IPS-20b (cell line): ENCODE measurements around the gene TMEM101.
"Not testable (repeated sequence)": the region's sequence is repeated elsewhere in the genome, so short reads cannot be mapped to it uniquely, and the experiment has no call there.

Experiments used
- H3K27ac ChIP-seq: one replicate; pipeline ENCODE4 v1.5.1; 2013; ENCODE audit warnings: low read length
- H3K27me3 ChIP-seq: 2 replicates; pipeline ENCODE4 v1.6.1; 2013; ENCODE audit warnings: mild to moderate bottlenecking, low read length, inconsistent platforms; ENCODE audit not compliant: insufficient read depth
- H3K36me3 ChIP-seq: 2 replicates; pipeline ENCODE4 v1.6.1; 2013; ENCODE audit warnings: low read depth, mild to moderate bottlenecking, inconsistent platforms, low read length, moderate library complexity; ENCODE audit not compliant: insufficient read depth
- H3K4me1 ChIP-seq: 2 replicates; pipeline ENCODE4 v1.6.1; 2013; ENCODE audit warnings: mild to moderate bottlenecking, control low read depth, inconsistent platforms, low read length, moderate library complexity; ENCODE audit not compliant: insufficient read depth
- H3K4me3 ChIP-seq: 2 replicates; pipeline ENCODE4 v1.5.1; 2013; ENCODE audit warnings: mild to moderate bottlenecking, low read length, inconsistent platforms
- H3K9ac ChIP-seq: 2 replicates; pipeline ENCODE4 v1.6.1; 2013; ENCODE audit warnings: low read depth, mild to moderate bottlenecking, inconsistent platforms, low read length, moderate library complexity
- H3K9me3 ChIP-seq: 2 replicates; pipeline ENCODE4 v1.6.1; 2013; ENCODE audit warnings: mild to moderate bottlenecking, low read depth, low read length, inconsistent platforms; ENCODE audit not compliant: insufficient read depth

The TMEM101 gene

DNA sequence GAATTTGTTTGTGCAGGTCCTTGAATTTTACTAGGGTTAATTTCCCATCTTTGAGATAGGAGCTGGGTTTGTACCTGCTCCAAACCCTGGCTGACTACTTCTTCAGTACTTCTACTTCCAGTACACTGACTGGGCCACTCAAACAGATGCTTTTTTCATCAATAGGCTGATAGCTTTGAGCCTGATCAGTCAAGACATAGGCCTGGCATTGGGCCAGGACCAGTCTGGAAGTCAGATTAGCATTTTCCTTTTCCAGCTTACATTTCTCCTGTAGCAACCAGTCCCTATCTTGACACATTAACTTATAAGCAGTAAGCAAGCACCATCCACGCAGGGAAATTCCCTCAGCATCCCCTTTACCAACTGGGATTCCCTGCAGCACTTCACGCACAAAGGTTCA, 7.5 kb upstream of the TMEM101 start:
- Histone ChIP-seq H3K9ac (no peak overlapping the region), H3K4me3 (no peak overlapping the region), H3K4me1 (no peaks in the 10 kb centered on the region), H3K9me3 (no peaks in the 10 kb centered on the region), H3K27ac (no peak overlapping the region), H3K36me3 (peaks cover 4% of the 10 kb centered on the region; the same call in 1 of the 2 replicates), H3K27me3 (no peaks in the 10 kb centered on the region)

DNA sequence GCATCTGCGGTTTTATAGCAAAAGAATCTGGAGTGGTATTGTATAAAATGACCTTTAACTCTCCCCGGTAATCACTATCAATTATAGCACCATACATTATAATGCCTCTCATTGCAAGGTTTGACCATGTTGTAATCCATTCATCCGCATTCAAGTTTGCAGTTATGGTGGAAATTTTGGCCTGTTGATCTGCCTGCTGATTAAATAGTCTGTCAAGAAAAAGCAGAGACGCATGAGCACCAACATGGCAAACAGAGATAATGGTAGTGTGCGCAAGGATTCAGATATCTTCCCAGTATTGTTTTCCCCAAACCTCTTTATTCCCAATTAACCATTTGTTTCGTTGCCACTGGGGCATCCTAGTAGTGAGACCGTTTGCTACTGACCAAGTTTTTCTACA, 6.5 kb upstream of the TMEM101 start:
- not testable (repeated sequence) for H3K4me1 ChIP-seq, H3K36me3 ChIP-seq, H3K27me3 ChIP-seq, H3K9me3 ChIP-seq, H3K4me3 ChIP-seq, H3K27ac ChIP-seq, H3K9ac ChIP-seq

- Histone ChIP-seq H3K4me3 (peak overlapping the region; percentile 92), H3K27me3 (no peaks in the 10 kb centered on the region), H3K9me3 (no peaks in the 10 kb centered on the region), H3K36me3 (peaks cover 7% of the 10 kb centered on the region; the same call in 1 of the 2 replicates), H3K9ac (peak overlapping the region; percentile 96), H3K4me1 (peaks cover 4% of the 10 kb centered on the region), H3K27ac (peak overlapping the region; percentile 83)
Observed at GRCh38 chr17:44014133-44014436, 678 bp downstream of the TMEM101 start.

DNA sequence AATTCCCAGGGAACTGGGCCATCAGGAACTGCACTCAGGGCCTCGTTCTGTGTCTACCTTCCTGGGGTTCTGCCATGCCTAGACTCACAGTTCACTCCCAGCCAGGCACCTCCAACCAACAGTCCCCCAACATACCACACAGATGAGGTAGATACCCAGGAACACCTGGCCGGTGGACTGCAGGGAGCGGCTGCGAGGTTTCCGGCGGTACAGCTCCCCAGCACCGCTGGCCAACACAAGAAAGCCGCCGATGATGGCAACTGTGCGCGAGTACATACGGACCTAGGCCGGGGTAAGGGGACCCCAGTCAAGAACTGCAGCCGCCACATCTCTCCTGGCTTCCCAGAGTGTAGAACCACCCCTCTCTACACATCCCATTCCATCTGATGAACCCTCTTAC, 1.9 kb downstream of the TMEM101 start:
- Histone ChIP-seq H3K36me3 (peaks cover 7% of the 10 kb centered on the region; the same call in 1 of the 2 replicates), H3K27me3 (no peaks in the 10 kb centered on the region; the same call in 1 of the 2 replicates), H3K27ac (no peak overlapping the region), H3K9ac (no peak overlapping the region), H3K4me1 (peaks cover 10% of the 10 kb centered on the region), H3K9me3 (no peaks in the 10 kb centered on the region), H3K4me3 (no peak overlapping the region)

DNA sequence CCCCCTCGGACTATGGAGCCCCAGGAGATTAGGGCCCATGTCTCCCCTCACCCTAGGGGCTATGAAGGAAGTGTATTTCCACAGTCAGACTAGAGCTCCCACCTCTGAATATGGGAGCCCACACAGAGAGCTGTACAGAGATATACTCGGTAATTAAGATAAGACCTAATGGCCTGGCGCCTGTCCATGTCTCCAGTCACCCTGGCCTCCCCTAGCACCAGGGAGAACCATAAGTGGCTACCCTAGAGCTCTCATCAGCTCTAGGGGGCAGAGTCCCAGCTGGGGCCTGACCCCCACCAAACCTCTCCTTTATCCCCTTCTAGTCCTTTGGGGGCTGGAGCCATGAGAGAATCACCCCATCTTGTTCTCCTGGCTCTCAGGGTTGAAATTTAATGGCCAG, 2.4 kb downstream of the TMEM101 start:
- Histone ChIP-seq H3K9me3 (no peaks in the 10 kb centered on the region), H3K9ac (no peak overlapping the region), H3K4me1 (peaks cover 13% of the 10 kb centered on the region), H3K27me3 (no peaks in the 10 kb centered on the region; the same call in 1 of the 2 replicates), H3K4me3 (no peak overlapping the region), H3K36me3 (peaks cover 7% of the 10 kb centered on the region; the same call in 1 of the 2 replicates), H3K27ac (no peak overlapping the region)

DNA sequence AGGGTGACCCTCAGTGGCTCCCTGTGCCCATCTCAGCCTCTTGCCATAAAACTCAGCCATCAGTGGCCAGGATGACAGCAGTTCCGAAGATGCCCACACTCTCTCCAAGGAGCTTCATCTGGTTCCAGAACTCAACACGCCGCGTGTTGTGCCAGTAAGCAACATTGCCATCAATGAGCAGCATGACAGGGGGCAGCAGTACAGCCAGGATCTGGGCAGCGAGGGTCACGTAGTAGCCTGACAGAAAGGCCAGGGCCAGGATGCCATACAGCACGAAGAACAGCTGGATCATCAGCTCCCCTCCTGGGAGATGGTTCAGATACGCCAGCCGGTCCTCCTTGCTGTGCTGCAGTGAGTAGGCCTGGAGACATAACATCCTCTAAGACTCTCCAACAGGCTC, 2.9 kb downstream of the TMEM101 start:
- Histone ChIP-seq H3K4me3 (no peak overlapping the region), H3K9me3 (no peaks in the 10 kb centered on the region), H3K27ac (no peak overlapping the region), H3K4me1 (peaks cover 13% of the 10 kb centered on the region), H3K27me3 (no peaks in the 10 kb centered on the region; the same call in 1 of the 2 replicates), H3K9ac (no peak overlapping the region), H3K36me3 (peaks cover 7% of the 10 kb centered on the region; the same call in 1 of the 2 replicates)

DNA sequence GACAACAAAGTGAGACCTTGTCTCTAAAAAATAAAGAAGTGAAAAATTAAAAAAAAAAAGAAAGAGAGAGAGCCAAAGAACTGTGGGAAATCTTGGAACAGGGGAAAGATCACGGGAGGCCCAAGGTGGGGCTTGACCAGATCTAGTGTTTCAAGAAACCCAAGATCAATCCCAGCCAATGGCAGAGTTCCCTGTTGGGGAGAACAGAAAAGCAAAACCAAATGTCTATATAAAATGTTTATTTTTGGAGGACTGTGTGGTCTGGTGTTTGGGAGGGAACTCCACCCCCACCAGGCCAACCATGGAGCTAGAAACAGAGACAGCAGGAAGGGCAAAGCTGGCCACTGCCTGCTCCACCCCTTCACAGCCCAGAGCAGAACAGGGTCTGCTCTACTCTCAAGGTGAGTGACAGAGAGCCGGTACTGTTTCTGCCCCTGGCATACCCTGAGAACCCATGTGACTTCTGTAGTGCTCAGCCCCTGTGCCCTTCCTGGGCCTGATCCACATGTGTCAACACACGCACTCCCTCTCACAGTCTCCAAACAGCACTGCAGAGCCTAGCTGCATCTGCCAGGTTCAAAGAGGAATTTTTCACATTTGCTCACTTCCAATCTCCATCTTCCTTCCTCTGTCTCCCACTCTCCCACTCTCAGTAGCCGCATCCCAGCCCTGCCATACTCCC, 3.7 kb downstream of the TMEM101 start:
- Histone ChIP-seq H3K9me3 (no peaks in the 10 kb centered on the region), H3K27me3 (peaks cover 6% of the 10 kb centered on the region), H3K36me3 (peaks cover 7% of the 10 kb centered on the region; the same call in 1 of the 2 replicates), H3K4me1 (peaks cover 13% of the 10 kb centered on the region), H3K4me3 (no peak overlapping the region), H3K9ac (no peak overlapping the region), H3K27ac (no peak overlapping the region)

DNA sequence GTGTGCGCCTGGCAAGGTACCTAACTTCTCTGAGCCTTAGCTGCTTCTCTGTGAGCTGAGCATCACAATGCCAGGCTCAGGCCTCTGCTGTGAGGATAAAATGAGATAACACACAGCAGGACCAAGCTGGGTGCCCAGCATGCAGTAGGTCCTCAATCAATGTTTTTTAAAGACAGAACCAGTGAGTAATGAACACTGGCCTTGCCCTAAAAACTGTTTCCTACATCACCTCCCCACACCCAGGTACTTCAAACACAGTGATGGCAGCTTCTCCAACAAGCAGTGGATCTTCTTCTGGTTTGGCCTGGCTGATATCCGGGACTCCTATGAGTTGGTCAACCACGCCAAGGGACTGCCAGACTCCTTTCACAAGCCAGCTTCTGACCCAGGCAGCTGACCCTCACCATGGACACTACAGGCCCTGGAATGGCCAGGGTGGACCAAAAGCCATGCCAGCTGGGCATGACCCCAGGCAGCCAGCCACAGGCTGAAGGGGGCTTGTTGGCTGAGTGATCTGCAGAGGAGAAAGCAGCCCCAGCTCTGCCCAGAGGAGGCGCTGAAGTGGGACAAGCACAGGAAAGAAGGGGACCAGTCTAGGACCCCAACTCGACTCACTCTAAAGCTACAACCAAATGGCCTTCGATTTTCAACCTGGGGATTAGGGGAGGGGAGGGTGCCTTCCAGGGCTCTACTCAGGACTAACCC, 6.4 kb downstream of the TMEM101 start:
- no peak overlapping the region for H3K27ac ChIP-seq
- H3K36me3 ChIP-seq = peaks cover 7% of the 10 kb centered on the region; the same call in 1 of the 2 replicates
- H3K4me1 ChIP-seq = peaks cover 16% of the 10 kb centered on the region
- H3K4me3 ChIP-seq = peak overlapping the region; percentile 91
- H3K9ac ChIP-seq = no peak overlapping the region; the same call in 1 of the 2 replicates
- H3K27me3 ChIP-seq = peaks cover 34% of the 10 kb centered on the region
- H3K9me3 ChIP-seq = no peaks in the 10 kb centered on the region

- Histone ChIP-seq H3K9ac (peak overlapping the region; percentile 65; the same call in 1 of the 2 replicates), H3K27ac (no peak overlapping the region), H3K4me1 (peaks cover 16% of the 10 kb centered on the region)
Observed at GRCh38 chr17:44007346-44008204, 7.2 kb downstream of the TMEM101 start.

GRCh38 chr17:44006598-44007345, 8.0 kb downstream of the TMEM101 start:
- H3K36me3 ChIP-seq = peaks cover 3% of the 10 kb centered on the region; the same call in 1 of the 2 replicates
- no peak overlapping the region for H3K27ac ChIP-seq
- H3K9me3 ChIP-seq = no peaks in the 10 kb centered on the region
- peak overlapping the region; percentile 65; the same call in 1 of the 2 replicates for H3K9ac ChIP-seq
- H3K27me3 ChIP-seq = peaks cover 44% of the 10 kb centered on the region
- peak overlapping the region; percentile 91 for H3K4me3 ChIP-seq
- H3K4me1 ChIP-seq = peaks cover 16% of the 10 kb centered on the region

More at GRCh38 chr17:44007346-44008204, 7.2 kb downstream of the TMEM101 start:
- peaks cover 41% of the 10 kb centered on the region for H3K27me3 ChIP-seq
- peak overlapping the region; percentile 91 for H3K4me3 ChIP-seq
- H3K36me3 ChIP-seq = peaks cover 7% of the 10 kb centered on the region; the same call in 1 of the 2 replicates
- no peaks in the 10 kb centered on the region for H3K9me3 ChIP-seq

DNA sequence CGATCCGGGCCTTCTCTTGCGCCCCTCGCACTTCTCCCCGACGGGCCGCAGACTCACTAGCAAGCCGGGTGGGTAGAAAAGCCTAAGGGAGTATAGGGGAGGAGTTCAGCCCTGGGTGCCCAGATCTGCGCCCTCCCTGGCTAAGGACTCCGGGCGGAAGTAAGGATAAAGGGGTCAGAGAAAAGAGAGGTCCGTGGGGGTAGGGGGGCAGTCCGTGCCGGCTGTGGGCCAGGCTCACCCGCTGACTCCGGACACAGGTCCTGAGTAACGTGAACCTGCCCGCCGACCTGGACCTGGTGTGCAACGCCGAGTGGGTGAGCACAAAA, 8.5 kb downstream of the TMEM101 start:
- H3K9me3 ChIP-seq = no peaks in the 10 kb centered on the region
- peak overlapping the region; percentile 91 for H3K4me3 ChIP-seq
- H3K9ac ChIP-seq = peak overlapping the region; percentile 51; the same call in 1 of the 2 replicates
- no peaks in the 10 kb centered on the region for H3K36me3 ChIP-seq
- H3K27me3 ChIP-seq = peaks cover 44% of the 10 kb centered on the region
- H3K27ac ChIP-seq = no peak overlapping the region
- peaks cover 16% of the 10 kb centered on the region for H3K4me1 ChIP-seq
